HG02870 (cell line): Measurements from ENCODE around the gene ZBTB24.

Experiments used
- ATAC-seq: cut with Tn5 transposase; IDR thresholded peaks from one replicate; pipeline ENCODE4 v1.9.1; 2021; ENCODE audit warnings: mild to moderate bottlenecking, moderate library complexity; ENCODE audit not compliant: unreplicated experiment

ZBTB24 gene

GRCh38 chr6:109503327-109504224 is 20.6 kb upstream of the ZBTB24 start:
- ATAC-seq = no peak

- ATAC-seq = no peak
Measured at GRCh38 chr6:109498936-109499335, 15.9 kb upstream of the ZBTB24 start.

GRCh38 chr6:109498052-109498451 is 15.0 kb upstream of the ZBTB24 start:
- ATAC-seq = no peak

- ATAC-seq = no peak
Measured at GRCh38 chr6:109496036-109496772, 13.2 kb upstream of the ZBTB24 start.

GRCh38 chr6:109493865-109494264 is 10.8 kb upstream of the ZBTB24 start:
- ATAC-seq = no peak

GRCh38 chr6:109491207-109491938 is 8.4 kb upstream of the ZBTB24 start:
- peak; percentile 62 for ATAC-seq

- ATAC-seq = no peak
Measured at GRCh38 chr6:109490713-109491112, 7.7 kb upstream of the ZBTB24 start.

- no peak for ATAC-seq
Measured at GRCh38 chr6:109488001-109488400, 5.0 kb upstream of the ZBTB24 start.

- no peak for ATAC-seq
Measured at GRCh38 chr6:109486068-109486467, 3.0 kb upstream of the ZBTB24 start.

GRCh38 chr6:109485266-109485935 is 2.4 kb upstream of the ZBTB24 start:
- ATAC-seq = no peak

- no peak for ATAC-seq
Measured at GRCh38 chr6:109484122-109484521, 1.1 kb upstream of the ZBTB24 start.

- ATAC-seq = no peak
Measured at GRCh38 chr6:109483735-109484057, 677 bp upstream of the ZBTB24 start.

GRCh38 chr6:109480993-109481480 is 2.0 kb downstream of the ZBTB24 start:
- ATAC-seq = no peak

GRCh38 chr6:109478841-109479624 is 4.0 kb downstream of the ZBTB24 start:
- no peak for ATAC-seq

GRCh38 chr6:109478222-109478805 is 4.7 kb downstream of the ZBTB24 start:
- ATAC-seq = no peak

- ATAC-seq = no peak
Measured at GRCh38 chr6:109477725-109478124, 5.3 kb downstream of the ZBTB24 start.

GRCh38 chr6:109477184-109477583 is 5.8 kb downstream of the ZBTB24 start:
- ATAC-seq = no peak

- ATAC-seq = no peak
Measured at GRCh38 chr6:109475625-109476024, 7.4 kb downstream of the ZBTB24 start.

- ATAC-seq = no peak
Measured at GRCh38 chr6:109474995-109475394, 8.0 kb downstream of the ZBTB24 start.

- no peak for ATAC-seq
Measured at GRCh38 chr6:109473120-109473519, 9.9 kb downstream of the ZBTB24 start.
